NB4 (cell line): ENCODE measurements around the gene MORN1.

ENCODE experiments used
- CTCF ChIP-seq: IDR thresholded peaks from one replicate; pipeline ENCODE4 v1.5.1; 2012; ENCODE audit warnings: low read depth, low read length
- MYC ChIP-seq: IDR thresholded peaks from 2 replicates; pipeline ENCODE4 v1.6.1; 2011; ENCODE audit warnings: low read depth, low read length

- no peak for TF ChIP-seq CTCF
- no peak for TF ChIP-seq MYC
Observed at GRCh38 chr1:2316451-2316961, 74.8 kb downstream of the MORN1 start.
